ENCODE data around the gene COX7A1.
"Not testable (repeated sequence)": the region's sequence is repeated elsewhere in the genome, so short reads cannot be mapped to it uniquely, and the experiment has no call there.

Gene COX7A1

DNA sequence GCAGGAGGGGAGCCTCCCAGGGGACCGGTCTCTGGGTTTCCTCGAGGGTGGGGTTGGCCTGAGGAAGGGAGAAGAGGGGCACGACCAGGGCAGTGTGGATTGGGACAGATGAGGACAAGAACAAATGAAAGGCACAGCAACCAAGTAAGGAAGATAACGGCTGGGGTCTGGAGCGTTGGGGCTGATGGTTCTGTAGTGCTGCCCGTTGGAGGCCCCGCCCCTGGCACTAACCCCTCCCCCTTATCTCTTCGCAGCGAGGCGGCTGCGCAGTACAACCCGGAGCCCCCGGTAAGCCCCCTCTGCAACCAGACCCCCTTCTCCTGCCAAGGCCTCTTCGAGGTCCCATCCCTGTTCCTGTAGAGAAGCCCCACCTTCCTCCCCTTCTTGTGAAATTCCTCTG lies 10.2 kb downstream of the COX7A1 start:
- DNase-seq (ENCODE audit: extremely low read depth in 1 of 2, low read depth in 1 of 2) = no peak

DNA sequence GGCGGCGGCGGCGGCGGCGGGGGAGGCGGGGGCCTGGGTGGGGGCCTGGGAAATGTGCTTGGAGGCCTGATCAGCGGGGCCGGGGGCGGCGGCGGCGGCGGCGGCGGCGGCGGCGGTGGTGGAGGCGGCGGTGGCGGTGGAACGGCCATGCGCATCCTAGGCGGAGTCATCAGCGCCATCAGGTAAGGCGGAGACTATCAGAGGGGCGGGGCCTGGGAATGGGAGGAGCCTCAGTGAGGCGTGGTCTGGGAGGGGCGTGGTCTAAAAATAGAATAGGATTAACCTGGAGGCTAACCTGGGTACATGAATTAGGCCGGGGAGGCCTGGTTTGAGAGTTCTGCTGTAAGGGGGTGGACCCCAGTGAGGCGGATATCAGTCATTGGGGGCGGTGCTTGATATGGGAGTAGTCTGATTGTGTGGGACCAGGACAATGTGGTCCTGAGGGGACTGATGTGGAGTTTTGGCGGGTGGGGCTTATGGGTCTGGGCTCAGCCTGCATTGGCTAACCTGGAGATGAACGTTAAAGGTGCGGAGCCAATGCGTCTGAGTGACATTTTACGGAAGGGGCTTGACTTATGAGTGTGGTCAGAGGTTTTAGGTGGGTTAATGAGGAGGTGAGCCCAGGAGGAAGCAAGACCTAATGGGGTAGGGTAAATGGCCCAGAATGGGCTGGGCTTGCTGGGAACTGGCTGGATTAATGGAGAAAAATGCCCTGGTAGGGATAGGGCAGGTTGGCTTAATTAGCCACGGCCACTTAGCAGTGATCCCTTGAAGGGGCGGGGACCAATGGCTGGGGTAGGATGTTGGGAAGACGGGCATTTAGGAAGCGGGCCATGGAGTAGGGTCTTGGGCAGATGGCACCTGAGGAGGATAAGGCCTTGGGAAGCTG lies 11.0 kb downstream of the COX7A1 start:
- peak; percentile 73 to 81 for DNase-seq (ENCODE audit: extremely low read depth in 1 of 2, low read depth in 1 of 2)

DNA sequence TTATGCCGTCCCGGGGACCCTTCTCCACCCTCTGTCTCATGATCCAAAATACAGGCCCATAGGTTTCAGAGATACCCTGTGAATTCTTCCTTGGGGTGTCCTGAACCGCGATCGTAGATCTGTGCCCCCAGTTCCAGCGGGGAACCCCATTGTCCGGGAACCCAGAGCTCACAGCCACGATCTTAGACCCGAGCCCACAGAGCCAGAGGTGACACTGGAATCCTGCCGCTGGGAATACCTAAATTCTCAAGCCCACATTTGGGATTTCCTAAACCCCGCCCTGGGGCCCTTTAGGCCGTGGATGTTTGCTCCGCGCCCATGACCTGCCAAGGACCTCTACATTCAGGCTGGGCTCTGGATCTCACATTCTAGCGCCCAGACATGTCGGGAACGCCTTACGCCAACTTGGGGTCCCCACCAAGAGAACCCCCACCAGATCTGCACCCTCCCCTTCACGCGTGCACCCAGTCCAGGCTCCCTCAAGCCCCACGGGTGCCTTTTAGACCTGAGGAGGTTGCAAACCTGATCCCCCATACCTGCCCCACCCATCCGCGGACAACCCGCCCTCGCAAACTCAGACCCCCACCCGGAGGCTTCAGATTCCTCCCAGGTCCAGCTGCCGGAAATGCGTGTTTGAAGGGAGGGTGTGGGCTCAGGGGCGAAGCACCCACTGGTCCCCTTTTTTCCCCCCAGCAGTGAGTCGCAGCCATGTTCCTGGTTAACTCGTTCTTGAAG lies 11.8 kb downstream of the COX7A1 start:
- peak in 1 of 2 donors; percentile 17 for DNase-seq (ENCODE audit: extremely low read depth in 1 of 2, low read depth in 1 of 2)

DNA sequence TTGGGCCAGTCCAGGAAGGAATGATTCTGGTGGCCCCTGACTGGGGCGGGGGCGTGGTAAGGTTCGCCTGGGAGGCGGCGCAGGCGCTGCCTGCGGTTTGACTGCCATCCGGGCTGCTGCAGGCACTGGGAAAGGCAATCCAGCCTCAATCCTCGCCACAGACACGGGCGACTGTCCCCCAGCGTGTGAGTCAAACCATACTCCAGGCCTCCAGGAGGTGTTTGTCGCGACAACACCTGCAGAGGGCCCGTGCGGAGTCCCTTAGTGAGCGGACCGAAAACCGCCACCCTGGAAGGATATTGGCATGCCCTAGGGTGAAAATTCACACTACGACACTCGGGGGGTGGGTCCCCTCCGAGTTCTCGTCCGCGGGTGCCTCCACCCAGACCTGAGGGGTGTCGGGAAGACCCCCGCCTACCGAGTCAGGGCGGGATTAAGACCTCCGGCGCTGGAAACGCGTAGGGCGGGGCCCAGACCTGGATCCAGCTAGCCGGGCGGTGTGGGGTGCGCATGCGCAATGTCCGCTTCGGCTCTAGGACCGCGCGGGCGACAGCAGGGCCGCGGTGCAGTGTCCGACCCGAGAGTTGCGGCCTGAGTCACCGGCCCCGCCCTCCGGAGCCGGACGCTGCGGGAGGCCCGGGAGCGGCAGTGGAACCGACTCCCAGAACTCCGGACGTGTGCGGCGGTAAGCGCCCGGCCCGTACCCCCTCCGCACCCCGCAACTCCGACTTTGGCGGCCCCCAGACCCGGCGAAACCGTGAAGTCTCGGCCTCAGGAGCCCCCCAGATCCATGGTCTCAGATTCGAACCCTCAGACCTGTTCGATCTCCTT lies 12.6 kb downstream of the COX7A1 start, which contains the start of gene CAPNS1:
TSS of gene CAPNS1 (plus strand) at position 594 of the 831 bp plus-strand sequence. CDS start 946 bp downstream, outside the sequence.
- peak; percentile 84 to 88 for DNase-seq (ENCODE audit: extremely low read depth in 1 of 2, low read depth in 1 of 2)

DNA sequence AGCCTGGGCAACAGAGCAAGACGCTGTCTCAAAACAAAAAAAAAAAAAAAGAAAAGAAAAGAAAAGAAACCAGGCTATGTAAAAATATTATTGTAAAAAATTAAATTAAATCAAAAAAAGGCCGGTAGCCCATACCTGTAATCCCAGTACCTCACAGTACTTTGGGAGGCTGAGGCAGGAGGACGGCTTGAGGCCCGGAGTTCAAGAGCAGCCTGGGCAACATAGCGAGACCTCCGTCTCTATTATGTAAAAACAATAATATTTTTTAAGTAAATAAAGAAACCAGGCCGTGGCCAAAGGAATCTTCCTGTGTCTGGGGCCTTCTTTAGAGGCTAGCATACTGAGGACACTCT lies 13.2 kb downstream of the COX7A1 start:
- DNase-seq (ENCODE audit: extremely low read depth in 1 of 2, low read depth in 1 of 2) = no peak

DNA sequence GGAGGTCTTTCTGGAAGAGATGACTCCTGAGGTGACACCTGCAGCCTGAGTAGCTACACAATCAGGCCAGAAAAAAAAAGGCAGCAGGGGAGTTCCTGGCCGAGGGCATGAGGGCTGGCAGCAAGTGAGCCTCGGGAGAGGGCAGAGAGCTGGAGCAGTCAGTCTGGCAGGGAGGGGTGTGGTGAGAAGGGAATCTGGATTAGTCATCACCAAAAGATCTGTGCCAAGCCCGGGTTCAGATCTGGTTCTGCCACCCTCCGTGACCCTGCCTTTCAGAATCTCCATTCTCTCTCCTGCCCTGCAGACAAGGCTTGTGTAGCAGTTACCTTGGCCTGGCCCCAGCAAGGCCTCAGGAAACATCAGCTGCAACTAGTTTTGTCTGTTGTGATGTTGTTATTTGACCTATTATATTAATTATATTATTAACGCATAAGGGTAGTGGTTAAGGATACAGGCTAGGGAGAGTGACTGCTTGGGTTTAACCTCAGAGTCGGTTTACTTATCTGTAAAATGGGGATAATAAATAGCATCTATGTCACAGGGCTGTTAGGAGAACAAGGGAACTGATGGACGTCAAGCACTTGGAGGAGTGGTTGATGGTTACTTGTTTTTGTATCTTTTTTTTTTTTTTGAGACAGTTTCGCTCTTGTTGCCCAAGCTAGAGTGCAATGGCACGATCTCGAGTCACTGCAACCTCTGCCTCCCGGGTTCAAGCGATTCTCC lies 15.1 kb downstream of the COX7A1 start:
- DNase-seq (ENCODE audit: extremely low read depth in 1 of 2, low read depth in 1 of 2) = no peak

DNA sequence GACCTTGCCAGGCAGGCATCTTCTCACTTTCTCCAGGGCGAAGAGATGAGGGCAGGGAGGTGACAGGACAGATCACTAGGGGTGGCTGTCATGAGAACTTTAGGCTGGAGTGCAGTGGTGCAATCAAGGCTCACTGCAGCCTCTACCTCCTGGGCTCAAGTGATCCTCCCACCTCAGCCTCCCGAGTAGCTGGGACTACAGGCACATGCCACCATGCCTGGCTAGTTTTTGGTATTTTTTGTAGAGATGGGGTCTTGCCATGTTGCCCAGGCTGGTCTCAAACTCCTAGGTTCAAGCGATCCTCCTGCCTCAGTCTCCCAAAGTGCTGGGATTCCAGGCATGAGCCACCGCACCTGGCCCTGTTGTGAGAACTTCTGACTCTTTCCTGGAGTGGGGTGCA lies 17.4 kb downstream of the COX7A1 start:
- not testable (repeated sequence) for DNase-seq (ENCODE audit: extremely low read depth in 1 of 2, low read depth in 1 of 2)

DNA sequence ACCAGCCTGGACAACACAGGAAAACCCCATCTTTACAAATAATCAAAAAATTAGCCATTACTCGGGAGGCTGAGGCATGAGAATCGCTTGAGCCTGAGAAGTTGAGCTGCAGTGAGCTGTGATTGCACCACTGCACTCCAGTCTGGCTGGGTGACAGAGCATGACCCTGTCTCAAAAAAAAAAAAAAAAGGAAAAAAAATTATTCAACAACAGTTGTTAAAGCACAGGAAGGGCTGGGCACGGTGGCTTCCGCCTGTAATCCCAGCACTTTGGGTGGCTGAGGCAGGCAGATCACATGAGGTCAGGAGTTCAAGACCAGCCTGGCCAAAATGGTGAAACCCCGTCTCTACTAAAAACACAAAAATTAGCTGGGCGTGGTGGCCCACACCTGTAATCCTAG lies 21.0 kb downstream of the COX7A1 start:
- not testable (repeated sequence) for DNase-seq (ENCODE audit: extremely low read depth in 1 of 2, low read depth in 1 of 2)

DNA sequence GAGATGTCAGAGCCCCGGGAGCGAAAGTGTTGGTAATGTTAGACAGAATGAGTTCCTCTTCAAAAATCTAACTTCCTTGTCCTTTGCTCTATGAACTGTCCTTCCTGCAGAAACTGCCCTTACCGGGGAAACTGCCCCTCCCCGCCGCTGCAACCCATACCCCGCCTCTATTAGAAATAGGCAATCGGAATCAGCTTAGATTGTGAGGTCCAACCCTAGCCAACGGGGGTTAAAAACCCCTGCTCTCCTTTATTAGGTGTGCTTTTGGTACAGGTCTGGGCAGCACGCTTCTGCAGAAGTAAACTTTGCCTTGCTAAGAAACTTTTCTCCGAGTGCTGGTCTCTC lies 23.9 kb downstream of the COX7A1 start:
- DNase-seq (ENCODE audit: extremely low read depth in 1 of 2, low read depth in 1 of 2) = no peak

DNA sequence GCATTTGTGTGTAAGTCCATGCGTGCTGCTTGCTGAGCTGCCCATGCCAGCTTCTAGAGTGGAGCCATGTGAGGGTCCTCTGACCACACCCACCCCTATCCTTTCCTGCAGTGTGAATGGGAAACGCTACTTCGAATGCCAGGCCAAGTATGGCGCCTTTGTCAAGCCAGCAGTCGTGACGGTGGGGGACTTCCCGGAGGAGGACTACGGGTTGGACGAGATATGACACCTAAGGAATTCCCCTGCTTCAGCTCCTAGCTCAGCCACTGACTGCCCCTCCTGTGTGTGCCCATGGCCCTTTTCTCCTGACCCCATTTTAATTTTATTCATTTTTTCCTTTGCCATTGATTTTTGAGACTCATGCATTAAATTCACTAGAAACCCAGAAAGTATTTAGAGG lies 26.7 kb downstream of the COX7A1 start:
- DNase-seq (ENCODE audit: extremely low read depth in 1 of 2, low read depth in 1 of 2) = no peak

DNA sequence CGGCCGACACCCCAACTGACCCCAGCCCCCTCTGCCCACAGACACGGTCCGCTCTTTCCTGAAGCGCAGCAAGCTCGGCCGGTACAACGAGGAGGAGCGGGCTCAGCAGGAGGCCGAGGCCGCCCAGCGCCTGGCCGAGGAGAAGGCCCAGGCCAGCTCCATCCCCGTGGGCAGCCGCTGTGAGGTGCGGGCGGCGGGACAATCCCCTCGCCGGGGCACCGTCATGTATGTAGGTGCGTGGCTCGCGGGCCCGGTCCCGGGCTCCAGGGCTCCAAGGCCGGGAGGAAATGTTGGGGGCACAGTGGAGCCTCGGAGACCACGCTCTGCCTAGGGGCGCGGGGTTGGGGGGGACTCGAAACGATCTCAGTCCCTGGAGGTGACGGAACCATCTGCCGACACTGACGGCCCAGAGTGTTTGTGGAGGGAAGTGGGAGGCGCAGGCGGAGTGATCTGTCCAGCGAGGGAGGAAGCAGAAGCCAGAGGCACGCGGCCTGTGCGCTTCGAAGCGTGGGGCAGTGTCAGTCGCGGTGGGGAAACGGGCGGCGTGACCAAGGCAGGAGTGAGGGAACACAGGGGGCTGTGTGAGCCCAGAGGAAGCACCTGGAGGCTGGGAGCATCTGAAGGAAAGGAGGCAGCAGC lies 30.6 kb downstream of the COX7A1 start:
- DNase-seq (ENCODE audit: extremely low read depth in 1 of 2, low read depth in 1 of 2) = no peak

DNA sequence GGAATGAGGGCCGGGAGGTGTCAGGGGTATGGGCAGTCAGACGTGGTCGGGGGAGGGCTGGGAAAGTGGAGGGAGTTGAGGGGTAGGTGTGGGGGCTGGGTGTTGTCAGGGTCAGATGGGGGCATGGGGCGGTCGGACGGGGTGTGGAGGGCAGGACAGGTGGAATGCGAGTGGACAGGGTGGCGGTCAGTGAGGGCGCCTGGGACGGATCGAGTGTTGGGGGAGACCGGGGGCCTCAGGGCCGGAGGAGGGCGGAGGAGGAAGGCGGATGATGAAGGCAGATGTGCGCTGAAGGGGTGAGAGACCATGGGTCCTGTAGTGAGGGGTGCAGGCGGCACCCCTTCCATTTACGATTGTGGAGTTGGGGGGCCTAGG lies 31.3 kb downstream of the COX7A1 start:
- no peak for DNase-seq (ENCODE audit: extremely low read depth in 1 of 2, low read depth in 1 of 2)

DNA sequence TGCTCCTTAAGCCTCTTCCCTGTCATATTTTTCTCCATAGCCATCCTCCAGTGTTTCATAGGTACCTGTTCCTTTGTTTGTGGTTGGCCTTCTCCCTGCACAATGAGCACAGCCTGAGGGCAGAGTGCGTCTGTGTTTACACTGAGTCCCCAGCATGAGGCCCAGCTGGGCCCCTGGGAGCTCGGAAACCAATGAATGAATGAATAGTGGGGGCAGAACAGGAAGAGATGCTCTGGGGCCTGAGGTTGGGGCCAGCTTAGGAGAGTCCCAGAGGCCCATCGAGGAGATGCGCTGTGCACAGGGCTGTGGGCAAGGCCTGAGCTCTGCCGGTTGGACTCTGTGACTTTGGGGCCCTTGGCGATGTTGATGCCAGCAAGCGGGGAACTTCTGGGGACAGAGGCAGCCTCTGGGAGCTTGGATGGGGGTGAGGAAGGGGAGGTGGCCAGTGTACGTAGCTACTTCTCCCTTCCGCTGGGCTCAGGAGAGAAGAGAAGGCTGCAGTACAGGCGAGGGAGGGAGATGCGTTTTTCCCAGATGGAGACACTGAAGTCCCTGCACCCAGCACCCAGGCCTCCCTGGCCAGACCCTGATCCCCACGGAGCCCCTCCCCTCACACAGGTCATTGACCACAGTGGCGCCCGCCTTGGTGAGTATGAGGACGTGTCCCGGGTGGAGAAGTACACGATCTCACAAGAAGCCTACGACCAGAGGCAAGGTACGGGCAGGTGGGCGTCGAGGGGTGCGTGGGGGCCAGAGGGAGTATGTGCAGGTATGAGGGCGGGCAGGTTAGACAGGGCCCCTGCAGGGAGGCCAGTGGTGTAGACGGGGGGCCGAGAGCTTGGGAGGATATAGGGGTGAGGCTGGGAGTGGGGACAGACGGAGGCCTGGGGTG lies 31.9 kb downstream of the COX7A1 start:
- no peak for DNase-seq (ENCODE audit: extremely low read depth in 1 of 2, low read depth in 1 of 2)

DNA sequence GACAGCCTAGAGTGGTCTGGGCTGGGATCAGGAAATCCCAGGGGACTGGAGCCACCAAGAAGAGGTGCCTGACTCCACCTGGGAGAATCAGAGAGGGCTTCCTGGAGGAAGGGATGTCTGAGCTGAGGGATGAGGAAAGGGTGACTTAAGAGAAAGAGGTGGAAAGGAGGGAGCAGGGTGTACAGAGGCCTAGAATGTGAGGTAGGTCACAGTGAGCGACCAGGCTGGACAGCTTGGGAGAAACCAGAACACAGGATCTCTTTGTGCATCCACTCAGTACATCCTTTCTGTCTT lies 36.0 kb downstream of the COX7A1 start:
- DNase-seq (ENCODE audit: extremely low read depth in 1 of 2, low read depth in 1 of 2) = no peak

DNA sequence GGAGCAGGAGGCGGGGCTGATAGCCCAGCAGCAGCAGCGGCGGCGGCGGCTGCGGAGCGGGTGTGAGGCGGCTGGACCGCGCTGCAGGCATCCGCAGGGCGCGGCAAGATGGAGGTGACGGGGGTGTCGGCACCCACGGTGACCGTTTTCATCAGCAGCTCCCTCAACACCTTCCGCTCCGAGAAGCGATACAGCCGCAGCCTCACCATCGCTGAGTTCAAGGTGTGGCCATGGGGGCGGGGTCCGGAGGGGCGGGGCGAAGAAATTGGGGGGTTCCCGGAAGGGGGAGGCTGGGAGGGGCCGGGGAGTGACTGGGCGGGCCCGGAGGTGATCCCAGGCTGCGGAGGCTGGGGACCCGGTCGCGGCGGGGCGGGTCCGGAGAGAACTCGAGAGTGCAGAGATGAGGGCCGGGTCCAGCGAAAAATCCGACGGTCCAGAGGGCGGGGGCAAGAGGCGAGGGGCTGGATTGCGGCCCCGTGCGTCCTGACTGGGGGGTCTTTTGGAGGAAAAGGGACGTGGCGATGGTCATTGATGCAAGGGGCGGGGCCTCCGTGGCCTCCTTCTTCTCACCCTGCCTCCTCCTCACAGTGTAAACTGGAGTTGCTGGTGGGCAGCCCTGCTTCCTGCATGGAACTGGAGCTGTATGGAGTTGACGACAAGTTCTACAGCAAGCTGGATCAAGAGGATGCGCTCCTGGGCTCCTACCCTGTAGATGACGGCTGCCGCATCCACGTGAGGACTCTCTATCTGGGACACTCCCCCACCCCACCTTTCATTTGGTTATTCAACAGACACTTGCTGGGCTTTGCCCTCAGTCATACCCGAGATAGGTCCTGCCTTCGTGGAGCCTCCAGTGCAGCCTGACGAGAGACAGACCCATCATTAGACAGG lies 36.5 kb downstream of the COX7A1 start, which contains the start of gene TBCB:
TSS of gene TBCB (plus strand) at position 16 of the 891 bp plus-strand sequence. CDS start at position 109, 93 bp downstream.
- DNase-seq (ENCODE audit: extremely low read depth in 1 of 2, low read depth in 1 of 2) = peak; percentile 76 to 88

DNA sequence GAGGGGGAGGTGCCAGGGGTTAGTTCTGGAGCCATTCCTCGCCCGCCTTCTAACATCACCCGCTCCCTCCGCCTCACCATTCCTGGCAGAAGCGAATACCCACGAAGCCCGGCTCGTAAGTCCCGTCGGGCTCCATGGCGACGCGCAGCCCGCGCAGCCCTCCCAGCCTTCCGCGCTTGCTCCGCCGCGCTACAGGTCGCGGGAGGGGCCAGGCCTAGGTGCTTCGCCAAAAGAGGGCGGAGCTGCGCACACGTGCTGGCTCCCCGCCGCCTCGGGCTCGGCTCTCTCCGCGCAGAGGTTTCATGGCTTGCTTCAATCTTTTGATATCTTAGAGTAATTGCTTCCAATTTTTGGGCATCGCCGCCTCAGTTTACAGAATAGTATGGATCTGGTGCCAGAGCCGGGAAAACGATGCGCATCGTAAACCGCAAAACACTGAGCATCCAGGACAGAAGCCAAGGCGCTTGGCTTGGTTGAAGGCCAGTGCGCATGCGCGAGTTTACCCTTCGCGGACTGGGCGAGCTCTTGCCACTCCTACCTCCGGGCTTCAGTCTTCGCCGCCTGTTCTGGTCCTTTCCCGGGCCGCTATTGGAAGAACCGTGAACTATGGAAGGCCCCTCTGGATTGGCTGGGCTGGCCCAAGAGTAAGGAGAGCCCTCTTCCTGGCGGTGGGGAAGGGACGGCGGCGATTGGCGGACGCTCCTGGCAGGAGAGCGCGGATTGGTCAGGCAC lies 37.4 kb downstream of the COX7A1 start, which contains the start of gene POLR2I:
TSS of gene POLR2I (minus strand) at position 155 of the 732 bp plus-strand sequence. CDS start at position 136, 19 bp downstream.
- DNase-seq (ENCODE audit: extremely low read depth in 1 of 2, low read depth in 1 of 2) = peak; percentile 93 to 98

All from activated CD8-positive, alpha-beta memory T cell treated with anti-CD3 and anti-CD28 coated beads for 1 hour (primary cell).